OCI-LY7 (cell line): ENCODE results near the gene PNMA8B. TPM values are rescaled to one million over a fixed set of nuclear protein-coding genes. Genes with fewer than 3 reads are reported as not detected.

ENCODE experiments used
- BruUV-seq: library from RNA; stranded (reverse); fragments of 400-500 nt; replicated peaks from 2 replicates; lab custom pipeline; 2021; lab: Mats Ljungman, UMichigan
- CTCF ChIA-PET: fragments of 300-600 bp; sonication (Branson Sonifier 250); formaldehyde crosslinking; loops from one replicate; lab custom pipeline; 2022; ENCODE audit warnings: antibody characterized with exemption; ENCODE audit not compliant: unreplicated experiment; lab: Charles Lee
- POLR2A ChIA-PET: fragments of 300-600 bp; sonication (Branson Sonifier 250); formaldehyde crosslinking; loops from one replicate; lab custom pipeline; 2022; ENCODE audit warnings: antibody characterized with exemption; lab: Charles Lee
- DNase-seq: peaks from one replicate; pipeline ENCODE4 v3.0.0-alpha.2; 2015; ENCODE audit warnings: low spot score
- H2AFZ ChIP-seq: fragments of 200-600 bp; sonication (generic), shearing (Covaris generic); 2 replicates; pipeline ENCODE4 v1.6.1; 2014; ENCODE audit warnings: mild to moderate bottlenecking, antibody characterized with exemption, low read length, moderate library complexity
- H3K27ac ChIP-seq: fragments of 200-600 bp; sonication (generic); 2 replicates; pipeline ENCODE4 v1.5.1; 2014; ENCODE audit warnings: mixed run types, low read depth, mild to moderate bottlenecking, moderate library complexity, low read length, inconsistent platforms; ENCODE audit not compliant: poor library complexity, severe bottlenecking
- H3K36me3 ChIP-seq: fragments of 200-600 bp; sonication (generic); 2 replicates; pipeline ENCODE4 v1.6.1; 2014; ENCODE audit warnings: mild to moderate bottlenecking, antibody characterized with exemption, low read length, moderate library complexity, mixed read lengths; ENCODE audit not compliant: insufficient read depth
- H3K4me1 ChIP-seq: fragments of 200-600 bp; sonication (generic); 2 replicates; pipeline ENCODE4 v1.5.1; 2014; ENCODE audit warnings: mild to moderate bottlenecking, low read length; ENCODE audit not compliant: insufficient read depth, poor library complexity, severe bottlenecking
- H3K4me2 ChIP-seq: fragments of 200-600 bp; sonication (generic); 2 replicates; pipeline ENCODE4 v1.6.1; 2014; ENCODE audit warnings: mild to moderate bottlenecking, low read length
- H3K4me3 ChIP-seq: fragments of 200-600 bp; sonication (generic); 2 replicates; pipeline ENCODE4 v1.5.1; 2014; ENCODE audit warnings: mild to moderate bottlenecking, low read depth, low read length; ENCODE audit not compliant: poor library complexity, severe bottlenecking
- H3K79me2 ChIP-seq: fragments of 200-600 bp; sonication (generic); 2 replicates; pipeline ENCODE4 v1.6.1; 2016; ENCODE audit warnings: low read depth, mild to moderate bottlenecking, low read length, moderate library complexity, mixed read lengths; ENCODE audit not compliant: insufficient read depth
- H3K9me2 ChIP-seq: fragments of 200-600 bp; sonication (generic); 2 replicates; pipeline ENCODE4 v1.6.1; 2016; ENCODE audit warnings: mild to moderate bottlenecking, low read length, mixed read lengths; ENCODE audit not compliant: insufficient read depth
- H3K9me3 ChIP-seq: fragments of 200-600 bp; sonication (generic); 2 replicates; pipeline ENCODE4 v1.6.1; 2014; ENCODE audit warnings: mild to moderate bottlenecking, mixed run types, low read length, mixed read lengths
- H4K20me1 ChIP-seq: fragments of 200-600 bp; sonication (generic); 2 replicates; pipeline ENCODE4 v1.6.1; 2014; ENCODE audit warnings: mild to moderate bottlenecking, antibody characterized with exemption, low read length, moderate library complexity, mixed read lengths; ENCODE audit not compliant: insufficient read depth
- CTCF ChIP-seq: fragments of 200-600 bp; sonication (generic); conservative IDR thresholded peaks from 2 replicates; pipeline ENCODE4 v1.5.1; 2014; ENCODE audit warnings: mild to moderate bottlenecking, antibody characterized with exemption, low read length, moderate library complexity, mixed read lengths
- EZH2phosphoT487 ChIP-seq: fragments of 200-600 bp; sonication (generic); IDR thresholded peaks from 2 replicates; pipeline ENCODE4 v1.6.1; 2018; ENCODE audit warnings: low read depth, borderline replicate concordance, mild to moderate bottlenecking, mixed run types, antibody characterized with exemption, low read length, moderate library complexity, mixed read lengths
- intact Hi-C: fragments of 100-400 bp; cut with micrococcal nuclease; formaldehyde crosslinking; loops from one replicate; pipeline ENCODE4 v1.10.0; 2022; ENCODE audit not compliant: unreplicated experiment
- total RNA-seq, 2 experiments: library from RNA; depleted of rRNA in 1 of 2; stranded (reverse); fragments of >200 nt in 1 of 2; shearing (Covaris generic) in 1 of 2; gene quantifications; 2 replicates each; pipeline ENCODE4 v1.2.3, GENCODE V29; 2014 to 2022

Gene PNMA8B
- total RNA-seq, 2 experiments from 2014 or later, result 0.40 to 2.0 TPM

GRCh38 chr19:46454244-46454643, 41.4 kb downstream of the PNMA8B start:
- TF ChIP-seq EZH2phosphoT487 (no peak), CTCF (no peak)
- Histone ChIP-seq H3K4me2 (no peak overlapping the region), H2AFZ (no peak overlapping the region), H3K36me3 (no peaks in the 10 kb centered on the region), H3K4me1 (peaks cover 21% of the 10 kb centered on the region), H3K9me3 (peaks cover 8% of the 10 kb centered on the region), H3K79me2 (no peaks in the 10 kb centered on the region), H3K9me2 (no peaks in the 10 kb centered on the region), H3K27ac (no peak overlapping the region), H3K4me3 (no peak overlapping the region), H4K20me1 (no peaks in the 10 kb centered on the region)
- BruUV-seq, result no TSS peak
- POLR2A ChIA-PET, result interaction anchor here (0.6 kb wide), 1 partner anchor 60 kb away, joined by 4 read pairs; no protein-coding TSS in a partner anchor
- intact Hi-C loops, result no loop called here
- no peak for DNase-seq
- CTCF ChIA-PET, result no interaction called here

GRCh38 chr19:46453661-46454060, 42.0 kb downstream of the PNMA8B start:
- H3K9me3 ChIP-seq, result peaks cover 9% of the 10 kb centered on the region
- intact Hi-C loops, result no loop called here
- H3K4me2 ChIP-seq, result no peak overlapping the region
- H3K36me3 ChIP-seq, result no peaks in the 10 kb centered on the region
- no peak for DNase-seq
- no peaks in the 10 kb centered on the region for H3K79me2 ChIP-seq
- no peaks in the 10 kb centered on the region for H3K9me2 ChIP-seq
- H3K4me3 ChIP-seq, result no peak overlapping the region
- no peak overlapping the region for H3K27ac ChIP-seq
- BruUV-seq, result no TSS peak
- H3K4me1 ChIP-seq, result peaks cover 15% of the 10 kb centered on the region
- ChIA-PET POLR2A (no interaction called here), CTCF (no interaction called here)
- no peak overlapping the region for H2AFZ ChIP-seq
- H4K20me1 ChIP-seq, result no peaks in the 10 kb centered on the region
- TF ChIP-seq EZH2phosphoT487 (no peak), CTCF (no peak)

GRCh38 chr19:46452186-46452585, 43.5 kb downstream of the PNMA8B start:
- H2AFZ ChIP-seq, result no peak overlapping the region
- TF ChIP-seq EZH2phosphoT487 (no peak), CTCF (no peak)
- H3K4me3 ChIP-seq, result no peak overlapping the region

More at GRCh38 chr19:46452186-46452585, 43.5 kb downstream of the PNMA8B start:
- CTCF ChIA-PET, result no interaction called here
- POLR2A ChIA-PET, result no interaction called here
- no peak for DNase-seq
- no peaks in the 10 kb centered on the region for H3K36me3 ChIP-seq
- H3K9me2 ChIP-seq, result no peaks in the 10 kb centered on the region
- H3K9me3 ChIP-seq, result peaks cover 9% of the 10 kb centered on the region
- no peaks in the 10 kb centered on the region for H3K79me2 ChIP-seq
- H3K4me1 ChIP-seq, result peaks cover 13% of the 10 kb centered on the region
- no TSS peak for BruUV-seq
- intact Hi-C loops, result no loop called here
- H3K4me2 ChIP-seq, result no peak overlapping the region
- H3K27ac ChIP-seq, result no peak overlapping the region
- no peaks in the 10 kb centered on the region for H4K20me1 ChIP-seq
